SK-MEL-5 (cell line): ENCODE measurements around the gene LMX1A. TPM values are rescaled to one million over a fixed set of nuclear protein-coding genes. Genes with fewer than 3 reads are reported as not detected.

ENCODE experiments used
- DNase-seq: peaks from one replicate; pipeline ENCODE4 v3.0.0-alpha.2; 2016; ENCODE audit warnings: low read depth, low spot score
- in situ Hi-C: cut with HindIII; loops from 2 replicates; pipeline ENCODE4 v1.10.0; 2016; ENCODE audit warnings: low sequenced_read_pairs, high pct_unique_total_duplicates, low pct_unique_long_range_greater_than_20kb
- total RNA-seq: library from RNA; depleted of rRNA; stranded (reverse); fragments of >200 nt; shearing (Covaris generic); gene quantifications from 2 replicates; pipeline ENCODE4 v1.2.3, GENCODE V29; 2014

The LMX1A gene
- total RNA-seq, 1 experiment from 2014 or later = not detected

- in situ Hi-C loops = no loop called here
- DNase-seq = no peak
Measured at GRCh38 chr1:165375623-165376022, 19.1 kb upstream of the LMX1A start.

- in situ Hi-C loops = no loop called here
- no peak for DNase-seq
Measured at GRCh38 chr1:165371588-165372225, 15.2 kb upstream of the LMX1A start.

GRCh38 chr1:165369255-165369848 is 12.8 kb upstream of the LMX1A start:
- in situ Hi-C loops = no loop called here
- peak; percentile 66 for DNase-seq

- in situ Hi-C loops = no loop called here
- peak; percentile 80 for DNase-seq
Measured at GRCh38 chr1:165367375-165367993, 11.0 kb upstream of the LMX1A start.

- DNase-seq = no peak
- in situ Hi-C loops = no loop called here
Measured at GRCh38 chr1:165365341-165365740, 8.8 kb upstream of the LMX1A start.

GRCh38 chr1:165364568-165365133 is 8.1 kb upstream of the LMX1A start:
- in situ Hi-C loops = no loop called here
- DNase-seq = no peak

GRCh38 chr1:165356876-165357275 is 361 bp upstream of the LMX1A start:
- in situ Hi-C loops = no loop called here
- DNase-seq = no peak

GRCh38 chr1:165355139-165355976 is 1.2 kb downstream of the LMX1A start:
- in situ Hi-C loops = no loop called here
- no peak for DNase-seq

GRCh38 chr1:165354739-165355138 is 1.8 kb downstream of the LMX1A start:
- no peak for DNase-seq
- in situ Hi-C loops = no loop called here

- in situ Hi-C loops = no loop called here
- no peak for DNase-seq
Measured at GRCh38 chr1:165353731-165354671, 2.5 kb downstream of the LMX1A start.

- in situ Hi-C loops = no loop called here
Measured at GRCh38 chr1:165352442-165353293, 3.8 kb downstream of the LMX1A start.

GRCh38 chr1:165351863-165352441 is 4.6 kb downstream of the LMX1A start:
- in situ Hi-C loops = no loop called here
- DNase-seq = no peak

More at GRCh38 chr1:165352442-165353293, 3.8 kb downstream of the LMX1A start:
- DNase-seq = no peak

GRCh38 chr1:165350840-165351239 is 5.7 kb downstream of the LMX1A start:
- DNase-seq = no peak
- in situ Hi-C loops = no loop called here

GRCh38 chr1:165345502-165345901 is 11.0 kb downstream of the LMX1A start:
- DNase-seq = no peak
- in situ Hi-C loops = no loop called here

GRCh38 chr1:165344736-165345135 is 11.8 kb downstream of the LMX1A start:
- in situ Hi-C loops = no loop called here
- DNase-seq = no peak

- in situ Hi-C loops = no loop called here
- no peak for DNase-seq
Measured at GRCh38 chr1:165344198-165344597, 12.3 kb downstream of the LMX1A start.
